ENCODE measurements around the gene TMEM263.
"Not testable (repeated sequence)": the region's sequence is repeated elsewhere in the genome, so short reads cannot be mapped to it uniquely, and the experiment has no call there.

- TF ChIP-seq CTCF, POLR2A (IDR thresholded peaks at IDR 0.05): not testable (repeated sequence)
Observed at GRCh38 chr12:107002665-107003064, 47.0 kb downstream of the TMEM263 start.

All from right lobe of liver (tissue), 4 donors.